Lower lobe of right lung (tissue), 2 donors: ENCODE data around the gene SLCO4A1. TPM values are rescaled to one million over a fixed set of nuclear protein-coding genes. Genes with fewer than 3 reads are reported as not detected.
A peak's percentile ranks its signal among the peaks of the same experiment; 100 is the strongest.

ENCODE experiments used
- ATAC-seq, 2 donors: fragments of 200-7000 bp; cut with Tn5 transposase; one replicate each; pipeline ENCODE4 v1.9.1; 2020 to 2022; ENCODE audit warnings: mild to moderate bottlenecking in 2 of 2, moderate library complexity in 2 of 2
- DNase-seq: peaks from one replicate; pipeline ENCODE4 v3.0.0-alpha.2; 2020
- H3K27ac ChIP-seq: fragments of 200-600 bp; one replicate; pipeline ENCODE4 v1.8.0; 2022
- H3K27me3 ChIP-seq: fragments of 200-600 bp; one replicate; pipeline ENCODE4 v1.8.0; 2022; ENCODE audit warnings: low read depth
- H3K36me3 ChIP-seq: fragments of 200-600 bp; one replicate; pipeline ENCODE4 v1.8.0; 2022; ENCODE audit warnings: mild to moderate bottlenecking
- H3K4me1 ChIP-seq: fragments of 200-600 bp; one replicate; pipeline ENCODE4 v1.8.0; 2022
- H3K4me3 ChIP-seq: fragments of 200-600 bp; one replicate; pipeline ENCODE4 v1.8.0; 2022; ENCODE audit warnings: mild to moderate bottlenecking
- H3K9me3 ChIP-seq: fragments of 200-600 bp; one replicate; pipeline ENCODE4 v1.8.0; 2022
- intact Hi-C: fragments of 100-400 bp; cut with DNase I; formaldehyde crosslinking; loops from one replicate; pipeline ENCODE4 v1.11.0; 2022
- total RNA-seq: library from RNA; stranded (reverse); fragmentation: NEBNext Ultra II Directional; extraction: Animal tissue kit (Norgen Biotek cat#: 25700); gene quantifications from one replicate; pipeline ENCODE4 v1.2.1, GENCODE V29; 2021
- TF ChIP-seq, protein P1 (sequence below): fragments of 200-600 bp; IDR thresholded peaks from one replicate; pipeline ENCODE4 v1.8.0; 2022; ENCODE audit warnings: antibody characterized with exemption, mild to moderate bottlenecking
- donor health status: DM: no; HTN: yes; CAD: no; lungs with severe emphysema.

The SLCO4A1 gene
- total RNA-seq, 1 donor from 2014 or later: 72.4 TPM

DNA sequence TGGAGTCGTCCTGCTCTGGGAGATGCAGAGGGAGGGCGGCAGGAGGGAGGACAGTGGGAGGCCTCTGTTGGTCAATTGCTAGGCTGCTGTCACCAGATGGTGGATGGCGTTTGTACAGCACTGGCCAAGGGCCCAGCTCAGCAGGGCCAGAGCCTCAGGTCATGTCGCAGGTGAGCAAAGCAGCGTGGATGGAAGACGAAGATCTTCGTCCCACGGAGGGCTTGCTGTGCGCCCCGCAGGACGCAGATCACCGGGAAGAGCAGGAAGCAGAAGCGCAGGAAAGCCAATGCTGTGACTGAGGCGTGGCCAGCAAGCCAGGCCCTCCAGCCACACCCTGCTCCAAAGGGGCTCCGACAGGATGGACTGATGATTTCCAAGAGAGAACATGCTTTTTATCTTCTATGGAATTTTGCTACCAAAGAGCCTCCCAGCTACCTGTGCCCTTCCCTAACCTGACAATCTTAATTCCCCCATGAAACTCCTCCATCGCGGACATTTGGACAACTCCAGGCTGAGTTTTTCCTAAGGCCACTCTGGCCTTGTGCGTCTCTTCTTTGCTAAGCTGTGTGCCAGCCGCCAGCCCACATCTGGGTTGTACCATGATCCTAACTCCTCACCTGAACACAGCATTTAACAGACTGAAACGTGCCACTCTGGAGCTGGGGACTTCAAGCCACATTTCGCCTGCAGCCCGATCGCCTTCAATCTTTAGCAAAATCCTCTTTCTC, 3.5 kb upstream of the SLCO4A1 start:
- no peak overlapping the region for H3K4me3 ChIP-seq
- peaks cover 24% of the 10 kb centered on the region for H3K4me1 ChIP-seq
- intact Hi-C loops: no loop called here
- ATAC-seq (no peak), DNase-seq (no peak)
- H3K27ac ChIP-seq: no peak overlapping the region
- no peaks in the 10 kb centered on the region for H3K9me3 ChIP-seq
- peaks cover 47% of the 10 kb centered on the region for H3K27me3 ChIP-seq
- H3K36me3 ChIP-seq: no peaks in the 10 kb centered on the region
- TF ChIP-seq, protein P1, sequence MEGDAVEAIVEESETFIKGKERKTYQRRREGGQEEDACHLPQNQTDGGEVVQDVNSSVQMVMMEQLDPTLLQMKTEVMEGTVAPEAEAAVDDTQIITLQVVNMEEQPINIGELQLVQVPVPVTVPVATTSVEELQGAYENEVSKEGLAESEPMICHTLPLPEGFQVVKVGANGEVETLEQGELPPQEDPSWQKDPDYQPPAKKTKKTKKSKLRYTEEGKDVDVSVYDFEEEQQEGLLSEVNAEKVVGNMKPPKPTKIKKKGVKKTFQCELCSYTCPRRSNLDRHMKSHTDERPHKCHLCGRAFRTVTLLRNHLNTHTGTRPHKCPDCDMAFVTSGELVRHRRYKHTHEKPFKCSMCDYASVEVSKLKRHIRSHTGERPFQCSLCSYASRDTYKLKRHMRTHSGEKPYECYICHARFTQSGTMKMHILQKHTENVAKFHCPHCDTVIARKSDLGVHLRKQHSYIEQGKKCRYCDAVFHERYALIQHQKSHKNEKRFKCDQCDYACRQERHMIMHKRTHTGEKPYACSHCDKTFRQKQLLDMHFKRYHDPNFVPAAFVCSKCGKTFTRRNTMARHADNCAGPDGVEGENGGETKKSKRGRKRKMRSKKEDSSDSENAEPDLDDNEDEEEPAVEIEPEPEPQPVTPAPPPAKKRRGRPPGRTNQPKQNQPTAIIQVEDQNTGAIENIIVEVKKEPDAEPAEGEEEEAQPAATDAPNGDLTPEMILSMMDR: no peak

DNA sequence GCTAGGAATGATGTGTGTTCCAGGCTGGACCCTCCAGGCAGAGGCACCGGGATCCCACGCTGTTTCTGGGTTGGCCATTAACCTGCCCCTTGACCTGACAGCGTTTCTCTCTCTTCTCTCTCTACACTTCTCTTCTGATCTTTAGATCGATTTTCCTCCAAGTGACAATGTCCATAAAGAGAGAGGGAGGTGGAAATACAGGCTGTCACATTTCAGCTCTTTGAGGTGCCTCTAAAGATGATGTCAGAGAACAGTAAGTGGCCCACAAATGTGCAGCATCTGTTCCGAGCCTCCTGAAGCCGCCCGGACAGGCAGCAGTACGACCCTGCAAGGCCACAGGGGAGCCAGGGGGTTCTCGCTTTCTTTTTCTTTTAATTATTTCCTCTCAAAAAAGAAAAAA, 2.5 kb upstream of the SLCO4A1 start:
- Histone ChIP-seq H3K27me3 (peaks cover 48% of the 10 kb centered on the region), H3K36me3 (no peaks in the 10 kb centered on the region), H3K4me3 (no peak overlapping the region), H3K9me3 (no peaks in the 10 kb centered on the region), H3K27ac (no peak overlapping the region), H3K4me1 (peaks cover 32% of the 10 kb centered on the region)
- DNase-seq (no peak), ATAC-seq (no peak)
- TF ChIP-seq, protein P1: no peak
- intact Hi-C loops: no loop called here

DNA sequence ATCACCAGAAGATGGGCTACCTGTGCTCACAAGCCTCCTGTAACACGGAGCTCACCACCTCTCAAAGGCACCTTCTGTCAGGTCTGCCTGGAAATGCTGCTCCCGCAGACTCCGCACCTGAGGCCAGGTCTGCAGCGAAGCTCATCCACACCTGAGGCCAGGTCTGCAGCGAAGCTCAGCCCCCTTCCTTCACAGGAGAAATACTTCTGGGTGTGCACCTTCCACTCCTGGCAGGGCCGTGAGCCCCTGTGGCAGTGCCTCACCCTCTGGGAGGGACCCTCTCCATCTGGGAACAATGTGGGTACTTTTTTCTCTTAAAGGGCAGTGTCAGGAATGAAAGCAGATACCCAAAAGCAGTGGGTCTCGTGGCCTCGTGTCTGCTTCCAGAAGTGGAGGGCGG, 1.4 kb upstream of the SLCO4A1 start:
- H3K36me3 ChIP-seq: no peaks in the 10 kb centered on the region
- H3K4me3 ChIP-seq: no peak overlapping the region
- DNase-seq (no peak), ATAC-seq (no peak)
- H3K27me3 ChIP-seq: peaks cover 48% of the 10 kb centered on the region
- H3K9me3 ChIP-seq: no peaks in the 10 kb centered on the region
- peaks cover 43% of the 10 kb centered on the region for H3K4me1 ChIP-seq
- TF ChIP-seq, protein P1: no peak
- intact Hi-C loops: no loop called here
- no peak overlapping the region for H3K27ac ChIP-seq

DNA sequence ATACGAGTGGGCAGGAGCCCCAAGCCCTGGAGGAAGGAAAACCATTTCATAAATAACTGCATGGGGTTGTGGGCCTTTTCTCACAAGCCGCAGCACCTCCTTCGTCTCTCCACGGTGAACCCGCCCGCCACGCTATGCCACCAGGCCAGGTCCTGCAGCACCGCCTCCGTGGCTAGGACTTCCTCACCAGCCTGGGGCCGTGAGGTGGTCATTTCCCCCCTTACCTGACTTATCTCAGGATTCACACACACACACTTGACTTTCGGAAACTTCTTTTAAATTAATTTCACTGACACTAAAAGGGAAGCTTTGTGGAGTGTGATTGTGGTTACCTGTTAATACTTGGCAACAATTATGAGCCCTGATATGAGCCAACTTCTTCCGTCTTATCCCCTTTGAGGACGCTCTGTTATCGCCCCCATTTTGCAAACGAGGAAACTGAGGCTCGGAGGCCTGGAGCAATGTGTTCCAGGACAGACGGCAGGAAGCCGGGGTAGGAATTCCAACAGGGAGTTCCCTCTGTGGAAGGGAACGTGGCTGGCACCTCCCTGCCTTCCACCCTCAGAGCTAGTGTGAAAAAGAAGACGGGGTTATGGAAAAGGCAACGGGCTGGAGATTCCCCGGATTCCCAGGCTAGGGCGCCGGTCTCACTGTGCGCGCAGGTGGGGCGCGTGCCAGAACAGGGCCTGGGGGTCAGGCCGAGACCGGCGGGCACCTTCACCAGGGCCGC, 817 bp upstream of the SLCO4A1 start:
- ATAC-seq (peak in 1 of 2 donors; percentile 35), DNase-seq (no peak)
- TF ChIP-seq, protein P1: no peak
- Histone ChIP-seq H3K27me3 (peaks cover 48% of the 10 kb centered on the region), H3K36me3 (no peaks in the 10 kb centered on the region), H3K9me3 (no peaks in the 10 kb centered on the region), H3K4me1 (peaks cover 48% of the 10 kb centered on the region), H3K27ac (peak overlapping the region; percentile 80), H3K4me3 (peak overlapping the region; percentile 68)
- intact Hi-C loops: no loop called here

DNA sequence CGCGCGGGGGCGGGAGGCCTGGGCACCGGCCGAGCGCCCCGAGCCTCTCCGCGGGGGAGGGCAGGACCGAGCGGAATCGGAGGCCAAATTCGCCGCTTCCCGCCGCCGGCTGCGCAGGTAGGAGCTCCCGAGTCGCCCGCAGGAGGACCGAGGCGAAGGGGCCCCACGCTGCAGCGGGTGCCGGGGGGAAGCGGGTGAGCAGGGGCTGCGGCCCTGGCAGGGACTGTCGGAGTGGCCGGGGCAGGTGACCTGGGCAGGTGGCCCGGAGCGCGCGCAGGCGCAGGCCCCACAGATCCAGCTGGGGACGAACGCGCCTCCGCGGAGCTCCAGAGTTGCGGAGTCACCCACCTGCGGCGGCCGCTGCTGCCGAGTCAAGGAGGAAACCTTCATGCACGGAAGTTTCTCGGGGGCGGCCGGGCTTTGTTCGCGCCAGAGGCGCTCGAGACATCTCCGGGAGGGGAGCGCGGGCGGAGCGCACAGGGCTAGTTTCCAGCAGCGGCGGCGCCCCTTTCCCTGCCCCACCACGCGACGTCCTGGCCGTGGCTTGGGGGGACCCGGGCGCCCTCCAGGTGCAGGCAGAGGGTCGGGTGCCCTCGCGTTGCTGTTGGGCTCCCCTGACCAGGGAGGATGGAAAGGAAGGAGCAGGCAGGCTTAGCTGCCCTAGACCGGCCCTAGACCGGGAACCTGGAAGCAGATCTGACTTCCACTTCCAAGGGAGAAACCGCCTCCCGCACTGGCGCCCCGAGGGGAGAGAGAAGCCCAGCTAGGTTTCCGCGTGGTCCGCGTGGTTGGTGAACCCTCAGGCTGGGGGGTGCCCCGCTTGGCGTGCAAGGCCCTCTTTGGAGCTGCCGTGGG, 590 bp downstream of the SLCO4A1 start:
- H3K9me3 ChIP-seq: no peaks in the 10 kb centered on the region
- TF ChIP-seq, protein P1: no peak
- DNase-seq (no peak), ATAC-seq (peak; percentile 3 to 14)
- H3K36me3 ChIP-seq: no peaks in the 10 kb centered on the region
- peak overlapping the region; percentile 68 for H3K4me3 ChIP-seq
- H3K4me1 ChIP-seq: peaks cover 62% of the 10 kb centered on the region
- peak overlapping the region; percentile 80 for H3K27ac ChIP-seq
- intact Hi-C loops: no loop called here
- peaks cover 41% of the 10 kb centered on the region for H3K27me3 ChIP-seq
